Stimulated activated CD8-positive, alpha-beta memory T cell treated with anti-CD3 and anti-CD28 coated beads, Interleukin-4, amount 100 ng/mL, for 4 hours (primary cell): Measurements from ENCODE around the gene KLHL3.

Experiments used
- DNase-seq, 2 donors: peaks; one replicate each; pipeline ENCODE4 v3.0.0-alpha.2; 2020; ENCODE audit warnings: low read depth in 2 of 2, low spot score in 1 of 2

Gene KLHL3

DNA sequence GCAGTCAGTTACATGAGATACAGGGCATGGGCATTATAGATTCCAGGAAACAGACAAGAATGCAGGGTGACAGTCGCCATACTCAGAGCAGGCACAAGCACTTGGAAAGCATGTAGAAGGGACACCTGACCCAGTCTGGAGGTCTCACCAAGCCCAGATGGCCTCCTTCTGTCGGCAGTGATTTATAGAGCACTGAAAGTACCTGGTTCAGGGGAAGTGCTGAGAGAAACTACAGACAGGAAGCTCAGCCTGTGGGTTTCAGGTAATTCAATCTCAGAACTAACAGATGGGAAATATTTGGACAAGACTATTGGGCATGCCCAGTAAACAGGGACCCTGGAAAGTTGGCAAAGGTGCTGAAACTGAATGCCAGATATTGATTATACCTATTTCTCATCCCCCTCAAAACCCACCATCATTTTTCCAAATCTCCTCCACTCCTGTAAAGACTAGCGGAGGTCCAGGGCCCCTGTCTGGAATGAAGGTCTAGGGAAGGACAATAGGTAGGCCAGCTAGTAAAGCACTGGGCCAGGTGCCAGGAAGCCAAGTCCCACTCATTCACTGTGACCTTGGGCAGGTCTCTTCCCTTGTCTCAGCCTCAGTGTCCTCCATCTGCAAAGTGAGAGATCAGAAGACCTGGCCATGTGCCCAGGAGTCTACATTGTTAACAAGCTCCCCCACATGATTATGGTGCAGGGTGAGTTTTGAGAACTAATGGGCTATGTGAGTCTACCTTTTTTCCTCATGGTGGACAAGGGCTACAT is 26.9 kb downstream of the KLHL3 start:
- no peak for DNase-seq

DNA sequence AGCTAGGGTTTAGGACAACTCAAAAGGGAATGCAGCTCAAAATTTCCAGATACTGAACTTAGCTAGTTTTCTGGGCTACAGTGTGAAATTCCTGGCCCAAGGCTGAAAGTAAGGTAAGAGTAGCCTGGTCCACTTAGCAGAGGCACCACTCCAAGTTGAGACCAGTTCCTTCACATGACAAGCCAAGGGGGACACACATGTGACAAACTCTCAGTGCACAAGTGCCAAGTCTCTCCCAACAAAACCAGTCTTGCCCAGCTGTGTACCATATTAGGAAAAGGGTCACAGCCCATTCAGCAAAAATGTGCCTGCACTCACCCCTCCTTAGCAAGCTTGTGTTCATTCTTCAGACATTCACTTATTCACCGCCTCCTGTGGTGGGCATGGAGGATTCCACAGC is 27.8 kb downstream of the KLHL3 start:
- DNase-seq: no peak

GRCh38 chr5:137706841-137707240 is 29.0 kb downstream of the KLHL3 start:
- no peak for DNase-seq

GRCh38 chr5:137705106-137705505 is 30.8 kb downstream of the KLHL3 start:
- no peak for DNase-seq

GRCh38 chr5:137703565-137703964 is 32.3 kb downstream of the KLHL3 start:
- DNase-seq: no peak

- DNase-seq: no peak
Measured at GRCh38 chr5:137700282-137700680, 35.6 kb downstream of the KLHL3 start.

- DNase-seq: no peak
Measured at GRCh38 chr5:137699336-137700281, 36.3 kb downstream of the KLHL3 start.

DNA sequence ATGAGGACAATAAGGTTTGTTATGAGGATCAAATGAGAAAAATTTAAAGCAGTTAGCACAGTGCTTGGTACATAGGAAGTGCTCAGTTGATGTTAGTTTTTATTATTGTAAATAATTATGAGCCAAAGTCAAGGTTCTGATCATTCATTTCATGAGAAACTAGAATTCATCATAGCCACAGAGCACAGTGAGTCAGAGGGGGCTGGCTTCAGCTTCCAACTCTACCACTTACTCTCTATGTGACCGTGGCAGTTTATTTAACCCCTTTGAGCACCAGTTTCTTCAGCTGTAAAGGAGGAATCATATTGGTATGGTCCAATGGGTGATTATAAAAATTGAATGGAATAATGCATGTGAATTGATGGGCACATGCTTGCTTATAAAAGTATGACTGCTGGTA is 39.4 kb downstream of the KLHL3 start:
- peak in 1 of 2 donors; percentile 8 for DNase-seq

GRCh38 chr5:137695651-137696428 is 40.0 kb downstream of the KLHL3 start:
- no peak for DNase-seq

DNA sequence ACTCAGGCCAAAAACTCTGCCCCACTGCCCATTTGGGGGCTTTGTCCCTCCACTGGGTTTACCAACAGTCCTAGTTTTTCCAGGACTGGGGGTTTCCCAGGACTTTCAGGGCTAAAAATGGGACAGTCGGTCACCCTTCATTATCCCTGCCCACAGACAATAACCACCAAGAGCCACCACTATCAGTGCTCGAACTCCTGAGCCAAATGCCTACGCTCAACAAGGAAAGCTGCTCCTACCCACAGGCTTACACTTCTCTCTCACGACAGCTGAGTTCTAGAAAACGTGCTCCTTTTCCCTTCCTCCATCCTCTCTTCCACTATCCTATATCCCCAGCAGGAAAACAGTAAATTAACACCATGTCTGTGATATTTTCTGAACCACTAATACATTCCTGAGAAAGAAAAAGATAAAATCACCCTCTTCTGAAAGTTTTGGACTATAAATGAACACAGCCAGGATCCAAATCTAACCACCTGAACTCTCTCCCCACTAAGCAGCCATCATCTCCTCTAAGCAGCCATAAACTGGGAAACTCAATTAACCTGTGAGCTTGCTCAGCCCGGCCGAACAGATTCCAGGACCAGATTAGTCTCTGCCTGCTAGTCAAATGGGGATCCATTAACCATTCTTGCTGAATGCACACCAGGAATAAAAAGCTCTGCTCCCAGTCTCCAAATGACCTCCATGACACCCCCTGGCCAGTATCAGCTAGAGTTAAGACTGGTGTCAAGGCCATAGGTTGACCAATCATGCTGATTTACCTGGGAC is 41.8 kb downstream of the KLHL3 start:
- no peak for DNase-seq

GRCh38 chr5:137693307-137693950 is 42.5 kb downstream of the KLHL3 start:
- DNase-seq: no peak

DNA sequence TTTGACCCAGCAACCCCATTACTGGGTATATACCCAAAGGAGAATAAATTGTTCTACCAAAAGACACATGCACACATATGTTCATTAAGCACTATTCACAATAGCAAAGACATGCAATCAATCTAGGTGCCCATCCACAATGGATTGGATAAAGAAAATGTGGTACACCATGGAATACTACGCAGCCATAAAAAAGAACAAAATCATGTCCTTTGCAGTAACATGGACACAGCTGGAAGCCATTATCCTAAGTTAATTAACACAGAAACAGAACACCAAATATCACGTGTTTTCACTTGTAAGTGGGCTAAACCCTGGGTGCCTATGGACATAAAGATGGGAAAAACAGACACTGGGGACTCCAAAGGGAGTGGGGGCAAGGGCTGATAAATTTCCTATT is 46.6 kb downstream of the KLHL3 start:
- no peak for DNase-seq

DNA sequence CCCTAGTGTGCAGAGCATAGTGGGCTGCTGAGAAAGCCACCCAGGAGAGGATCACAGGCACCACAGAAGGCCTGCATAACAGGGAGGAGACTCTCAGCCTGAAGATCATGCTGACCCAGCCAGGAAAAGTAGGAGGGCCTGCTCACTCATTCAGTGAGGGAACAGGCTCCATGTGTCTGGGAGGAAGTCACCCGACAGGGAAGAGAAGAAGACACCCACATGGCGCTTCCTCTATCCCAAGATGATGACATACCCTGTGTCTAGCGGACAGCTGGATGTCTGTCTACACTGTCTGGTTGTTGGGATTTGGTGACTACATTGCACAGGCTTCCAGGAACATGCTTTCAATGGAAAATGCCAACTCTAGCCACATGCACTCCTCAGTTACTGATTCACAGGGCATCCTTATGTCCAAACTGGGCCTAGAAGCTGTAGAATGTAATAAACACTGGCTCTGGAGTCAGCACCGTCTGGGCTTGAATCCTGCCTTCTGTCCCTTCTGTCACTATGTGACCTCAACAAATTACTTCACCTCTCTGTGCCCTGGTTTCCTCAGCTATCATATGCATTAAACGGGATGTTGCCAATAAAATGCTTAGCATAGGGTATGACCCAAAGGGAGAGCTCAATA is 47.6 kb downstream of the KLHL3 start:
- no peak for DNase-seq

GRCh38 chr5:137684761-137685160 is 51.1 kb downstream of the KLHL3 start:
- no peak for DNase-seq

DNA sequence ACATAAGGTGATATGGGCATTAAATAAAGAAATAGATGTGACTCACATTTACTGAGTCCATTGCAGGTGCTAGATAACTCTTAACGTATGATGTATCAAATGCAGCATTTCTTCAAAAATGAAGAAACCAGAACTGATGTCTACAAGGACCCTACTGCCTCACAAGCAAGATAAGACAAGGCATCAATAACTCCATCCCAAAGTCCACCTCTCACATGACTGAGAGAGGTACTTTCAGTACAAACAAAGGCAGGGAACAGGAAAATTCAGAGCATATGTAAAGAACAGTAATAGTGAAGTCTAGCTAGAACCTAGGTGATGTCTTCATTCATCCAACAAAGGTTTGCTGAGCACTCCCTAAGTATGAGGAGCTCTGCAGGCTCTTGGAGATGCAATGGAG is 54.7 kb downstream of the KLHL3 start:
- DNase-seq: no peak

GRCh38 chr5:137679910-137680309 is 56.0 kb downstream of the KLHL3 start:
- DNase-seq: no peak

GRCh38 chr5:137679195-137679594 is 56.7 kb downstream of the KLHL3 start:
- DNase-seq: no peak

DNA sequence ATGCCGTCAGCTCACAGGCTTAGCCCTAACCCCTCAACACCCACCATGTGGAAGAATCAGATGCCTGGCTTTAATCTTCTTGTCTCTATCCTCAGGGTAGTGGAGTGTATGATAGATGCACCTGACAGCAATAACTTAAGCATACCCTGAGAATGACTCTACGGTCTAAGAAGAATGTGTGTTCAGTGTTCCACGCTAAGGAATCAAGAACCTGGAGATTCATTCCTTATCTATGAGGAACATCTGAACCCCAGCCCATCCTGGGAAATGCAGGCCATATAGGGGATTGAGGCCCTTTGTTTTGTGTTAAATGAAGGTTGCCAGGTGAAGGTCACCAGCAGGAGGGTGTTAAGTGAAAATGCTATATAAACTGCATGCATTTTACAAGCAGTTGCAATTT is 63.0 kb downstream of the KLHL3 start:
- DNase-seq: no peak

GRCh38 chr5:137672001-137672400 is 63.9 kb downstream of the KLHL3 start:
- no peak for DNase-seq

DNA sequence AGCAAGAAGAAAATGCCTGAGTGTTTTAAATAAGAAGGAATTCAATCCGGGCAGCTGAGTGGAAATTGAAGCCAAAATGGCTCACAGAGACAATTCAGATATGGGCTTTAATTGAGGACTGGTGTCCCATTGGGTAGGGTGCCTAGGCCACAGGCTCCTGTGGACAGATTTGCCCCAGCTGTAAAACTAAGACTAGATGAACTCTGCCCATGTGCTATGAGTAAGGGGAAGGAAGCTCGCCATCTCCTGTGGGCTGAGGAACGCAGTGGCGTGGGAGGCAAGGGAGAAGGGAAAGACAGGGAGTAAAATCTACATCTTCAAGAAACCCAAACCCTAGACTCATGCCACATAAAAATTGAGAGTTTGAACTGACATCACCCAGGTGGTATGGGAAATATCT is 66.1 kb downstream of the KLHL3 start:
- DNase-seq: no peak
